MM.1S (cell line): ENCODE results near the gene PHACTR4.

ENCODE experiments used
- CTCF ChIP-seq: fragments of 300-600 bp; sonication (generic); IDR thresholded peaks from 2 replicates; pipeline ENCODE4 v1.5.1; 2016; ENCODE audit warnings: antibody characterized with exemption, low read length, mixed read lengths
- EZH2 ChIP-seq: fragments of 300-600 bp; sonication (generic); optimal IDR thresholded peaks from 2 replicates; pipeline ENCODE3; 2017; ENCODE audit warnings: low read depth, mild to moderate bottlenecking, antibody characterized with exemption, low read length, mixed read lengths

GRCh38 chr1:28506907-28507246 lies 137.3 kb downstream of the PHACTR4 start:
- TF ChIP-seq CTCF, result no peak
- no peak for TF ChIP-seq EZH2
